ENCODE measurements around the gene CDH24.

- TF ChIP-seq CTCF (optimal IDR thresholded peaks at IDR 0.05 in 1 of 3, IDR thresholded peaks at IDR 0.05 in 1 of 3, conservative IDR thresholded peaks at IDR 0.05 in 1 of 3; ENCODE audit: extremely low read depth in 1 of 3, insufficient read depth in 2 of 3, low read length in 3 of 3) (no peak), EZH2 (IDR thresholded peaks at IDR 0.05; ENCODE audit: low read length) (no peak)
These were observed 23.4 kb downstream of the CDH24 start for GRCh38 chr14:23033801-23034497.
